Measurements from ENCODE around the gene STAC3.

STAC3 gene

GRCh38 chr12:57215668-57216013 is 35.3 kb downstream of the STAC3 start:
- no peak overlapping the region for H3K9ac ChIP-seq (ENCODE audit: low read depth, low read length)
- ATAC-seq (ENCODE audit: insufficient read depth, low read depth) = no peak
- H3K27me3 ChIP-seq (ENCODE audit: insufficient read depth, low read length, poor library complexity) = peaks cover 32% of the 10 kb centered on the region

GRCh38 chr12:57215065-57215464 is 35.9 kb downstream of the STAC3 start:
- H3K9me3 ChIP-seq (ENCODE audit: insufficient read depth, low read length, severe bottlenecking) = no peaks in the 10 kb centered on the region
- H4K20me1 ChIP-seq (ENCODE audit: insufficient read depth, low read length) = no peaks in the 10 kb centered on the region; the same call in 1 of the 2 replicates
- no peak overlapping the region for H2AFZ ChIP-seq (ENCODE audit: low read depth, low read length)
- no peak overlapping the region for H3K27ac ChIP-seq (ENCODE audit: low read length)
- peaks cover 29% of the 10 kb centered on the region for H3K27me3 ChIP-seq (ENCODE audit: insufficient read depth, low read length, poor library complexity)
- no peak for ATAC-seq (ENCODE audit: insufficient read depth, low read depth)
- H3K36me3 ChIP-seq (ENCODE audit: insufficient read depth, low read length) = no peaks in the 10 kb centered on the region
- H3K4me2 ChIP-seq (ENCODE audit: insufficient read depth, low read length) = no peak overlapping the region
- H3K9ac ChIP-seq (ENCODE audit: low read depth, low read length) = no peak overlapping the region
- TF ChIP-seq, protein P1, sequence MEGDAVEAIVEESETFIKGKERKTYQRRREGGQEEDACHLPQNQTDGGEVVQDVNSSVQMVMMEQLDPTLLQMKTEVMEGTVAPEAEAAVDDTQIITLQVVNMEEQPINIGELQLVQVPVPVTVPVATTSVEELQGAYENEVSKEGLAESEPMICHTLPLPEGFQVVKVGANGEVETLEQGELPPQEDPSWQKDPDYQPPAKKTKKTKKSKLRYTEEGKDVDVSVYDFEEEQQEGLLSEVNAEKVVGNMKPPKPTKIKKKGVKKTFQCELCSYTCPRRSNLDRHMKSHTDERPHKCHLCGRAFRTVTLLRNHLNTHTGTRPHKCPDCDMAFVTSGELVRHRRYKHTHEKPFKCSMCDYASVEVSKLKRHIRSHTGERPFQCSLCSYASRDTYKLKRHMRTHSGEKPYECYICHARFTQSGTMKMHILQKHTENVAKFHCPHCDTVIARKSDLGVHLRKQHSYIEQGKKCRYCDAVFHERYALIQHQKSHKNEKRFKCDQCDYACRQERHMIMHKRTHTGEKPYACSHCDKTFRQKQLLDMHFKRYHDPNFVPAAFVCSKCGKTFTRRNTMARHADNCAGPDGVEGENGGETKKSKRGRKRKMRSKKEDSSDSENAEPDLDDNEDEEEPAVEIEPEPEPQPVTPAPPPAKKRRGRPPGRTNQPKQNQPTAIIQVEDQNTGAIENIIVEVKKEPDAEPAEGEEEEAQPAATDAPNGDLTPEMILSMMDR (IDR thresholded peaks at IDR 0.05; ENCODE audit: borderline replicate concordance, extremely low read depth, low read length, poor library complexity, severe bottlenecking) = no peak
- TF ChIP-seq EZH2 (IDR thresholded peaks at IDR 0.05; ENCODE audit: borderline replicate concordance, low read depth, low read length, severe bottlenecking) = no peak
- no peaks in the 10 kb centered on the region for H3K79me2 ChIP-seq (ENCODE audit: insufficient read depth, low read length)
- no peak overlapping the region for H3K4me3 ChIP-seq (ENCODE audit: low read depth in 1 of 2, low read length in 2 of 2)
- no peak for DNase-seq
- H3K4me1 ChIP-seq (ENCODE audit: insufficient read depth, low read length) = peaks cover 13% of the 10 kb centered on the region

More at GRCh38 chr12:57215668-57216013, 35.3 kb downstream of the STAC3 start:
- H3K9me3 ChIP-seq (ENCODE audit: insufficient read depth, low read length, severe bottlenecking) = no peaks in the 10 kb centered on the region
- H3K27ac ChIP-seq (ENCODE audit: low read length) = no peak overlapping the region
- peaks cover 13% of the 10 kb centered on the region for H3K4me1 ChIP-seq (ENCODE audit: insufficient read depth, low read length)
- no peaks in the 10 kb centered on the region for H3K36me3 ChIP-seq (ENCODE audit: insufficient read depth, low read length)
- no peak for DNase-seq
- TF ChIP-seq, protein P1 (IDR thresholded peaks at IDR 0.05; ENCODE audit: borderline replicate concordance, extremely low read depth, low read length, poor library complexity, severe bottlenecking) = no peak
- no peak for TF ChIP-seq EZH2 (IDR thresholded peaks at IDR 0.05; ENCODE audit: borderline replicate concordance, low read depth, low read length, severe bottlenecking)
- no peaks in the 10 kb centered on the region for H3K79me2 ChIP-seq (ENCODE audit: insufficient read depth, low read length)
- no peak overlapping the region for H2AFZ ChIP-seq (ENCODE audit: low read depth, low read length)
- no peaks in the 10 kb centered on the region; the same call in 1 of the 2 replicates for H4K20me1 ChIP-seq (ENCODE audit: insufficient read depth, low read length)
- H3K4me2 ChIP-seq (ENCODE audit: insufficient read depth, low read length) = no peak overlapping the region
- no peak overlapping the region for H3K4me3 ChIP-seq (ENCODE audit: low read depth in 1 of 2, low read length in 2 of 2)

DNA sequence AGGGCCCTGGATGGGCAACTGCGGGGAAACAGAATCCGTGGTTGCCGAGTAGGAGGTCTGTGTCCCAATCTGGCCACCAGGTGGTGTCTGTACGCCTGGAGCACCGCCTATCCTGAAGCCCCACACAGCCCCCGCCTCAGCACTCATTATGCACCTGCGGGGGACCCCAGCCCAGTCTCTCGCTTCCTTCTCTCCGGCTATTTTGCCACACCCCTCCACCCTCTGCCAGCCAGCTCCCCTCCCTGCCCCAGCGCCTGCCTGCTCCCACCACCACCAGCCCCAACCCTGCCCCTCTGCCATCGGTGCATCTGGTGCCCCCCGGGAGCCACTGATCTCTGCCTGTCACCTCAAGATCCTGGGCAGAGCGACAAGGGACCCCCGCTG is 36.6 kb downstream of the STAC3 start:
- no peaks in the 10 kb centered on the region for H3K36me3 ChIP-seq (ENCODE audit: insufficient read depth, low read length)
- H3K27ac ChIP-seq (ENCODE audit: low read length) = no peak overlapping the region
- 0 out of 2 replicates have a peak overlapping the region, but pooled peaks have one; percentile 23 for H3K9ac ChIP-seq (ENCODE audit: low read depth, low read length)
- H3K9me3 ChIP-seq (ENCODE audit: insufficient read depth, low read length, severe bottlenecking) = no peaks in the 10 kb centered on the region
- H4K20me1 ChIP-seq (ENCODE audit: insufficient read depth, low read length) = no peaks in the 10 kb centered on the region; the same call in 1 of the 2 replicates
- H3K4me2 ChIP-seq (ENCODE audit: insufficient read depth, low read length) = peak overlapping the region; percentile 52
- peaks cover 23% of the 10 kb centered on the region for H3K27me3 ChIP-seq (ENCODE audit: insufficient read depth, low read length, poor library complexity)
- DNase-seq (peak; percentile 78), ATAC-seq (ENCODE audit: insufficient read depth, low read depth) (peak; percentile 85)
- H2AFZ ChIP-seq (ENCODE audit: low read depth, low read length) = peak overlapping the region; percentile 72
- no peak overlapping the region for H3K4me3 ChIP-seq (ENCODE audit: low read depth in 1 of 2, low read length in 2 of 2)
- no peaks in the 10 kb centered on the region for H3K79me2 ChIP-seq (ENCODE audit: insufficient read depth, low read length)
- H3K4me1 ChIP-seq (ENCODE audit: insufficient read depth, low read length) = peaks cover 13% of the 10 kb centered on the region
- TF ChIP-seq EZH2 (IDR thresholded peaks at IDR 0.05; ENCODE audit: borderline replicate concordance, low read depth, low read length, severe bottlenecking) = no peak
- TF ChIP-seq, protein P1 (IDR thresholded peaks at IDR 0.05; ENCODE audit: borderline replicate concordance, extremely low read depth, low read length, poor library complexity, severe bottlenecking) = peak; percentile 91
